ENCODE data around the gene SMPD3.
A peak's percentile ranks its signal among the peaks of the same experiment; 100 is the strongest.
"Not testable (repeated sequence)": the region's sequence is repeated elsewhere in the genome, so short reads cannot be mapped to it uniquely, and the experiment has no call there.

SMPD3 gene

GRCh38 chr16:68448360-68448970 lies at the start of gene SMPD3:
Gene SMPD3, minus strand, starts transcription at chr16:68448508. Its CDS starts 76,327 bp downstream, at chr16:68372181.
- peak; percentile 98 for ATAC-seq (replicated peaks; ENCODE audit: extremely low read depth, poor library complexity, severe bottlenecking)
- peaks cover 32% of the 10 kb centered on the region for H3K27me3 Mint-ChIP-seq
- H3K4me3 Mint-ChIP-seq: peak within 1 kb of the TSS; percentile 68
- peaks cover 28% of the 10 kb centered on the region for H3K4me1 Mint-ChIP-seq
- H3K36me3 Mint-ChIP-seq (ENCODE audit: insufficient read depth): peaks cover 2% of the 10 kb centered on the region
- peak; percentile 91 to 97 for DNase-seq (ENCODE audit: low spot score in 2 of 2)
- peak within 1 kb of the TSS; percentile 11 for H3K27ac Mint-ChIP-seq (ENCODE audit: low read depth)
- no peaks in the 10 kb centered on the region for H3K9me3 Mint-ChIP-seq

- DNase-seq (ENCODE audit: low spot score in 2 of 2): no peak
Measured at GRCh38 chr16:68496689-68497088, 48.4 kb upstream of the SMPD3 start.

GRCh38 chr16:68494261-68494660 lies 46.0 kb upstream of the SMPD3 start:
- H3K27ac Mint-ChIP-seq (ENCODE audit: low read depth); H3K36me3 Mint-ChIP-seq (ENCODE audit: insufficient read depth); ATAC-seq (replicated peaks; ENCODE audit: extremely low read depth, poor library complexity, severe bottlenecking); H3K9me3 Mint-ChIP-seq; H3K4me3 Mint-ChIP-seq; DNase-seq (ENCODE audit: low spot score in 2 of 2); H3K27me3 Mint-ChIP-seq; H3K4me1 Mint-ChIP-seq: not testable (repeated sequence)

More at GRCh38 chr16:68496689-68497088, 48.4 kb upstream of the SMPD3 start:
- Mint-ChIP-seq H3K4me3 (no peak overlapping the region), H3K36me3 (ENCODE audit: insufficient read depth) (peaks cover 1% of the 10 kb centered on the region), H3K27ac (ENCODE audit: low read depth) (no peak overlapping the region), H3K9me3 (no peaks in the 10 kb centered on the region), H3K27me3 (no peaks in the 10 kb centered on the region), H3K4me1 (no peaks in the 10 kb centered on the region)
- no peak for ATAC-seq (replicated peaks; ENCODE audit: extremely low read depth, poor library complexity, severe bottlenecking)

GRCh38 chr16:68493412-68494070 lies 45.2 kb upstream of the SMPD3 start:
- Mint-ChIP-seq H3K36me3 (ENCODE audit: insufficient read depth) (no peaks in the 10 kb centered on the region), H3K9me3 (no peaks in the 10 kb centered on the region), H3K27me3 (no peaks in the 10 kb centered on the region), H3K4me3 (no peak overlapping the region), H3K4me1 (no peaks in the 10 kb centered on the region), H3K27ac (ENCODE audit: low read depth) (no peak overlapping the region)
- DNase-seq (ENCODE audit: low spot score in 2 of 2) (no peak), ATAC-seq (replicated peaks; ENCODE audit: extremely low read depth, poor library complexity, severe bottlenecking) (no peak)

DNA sequence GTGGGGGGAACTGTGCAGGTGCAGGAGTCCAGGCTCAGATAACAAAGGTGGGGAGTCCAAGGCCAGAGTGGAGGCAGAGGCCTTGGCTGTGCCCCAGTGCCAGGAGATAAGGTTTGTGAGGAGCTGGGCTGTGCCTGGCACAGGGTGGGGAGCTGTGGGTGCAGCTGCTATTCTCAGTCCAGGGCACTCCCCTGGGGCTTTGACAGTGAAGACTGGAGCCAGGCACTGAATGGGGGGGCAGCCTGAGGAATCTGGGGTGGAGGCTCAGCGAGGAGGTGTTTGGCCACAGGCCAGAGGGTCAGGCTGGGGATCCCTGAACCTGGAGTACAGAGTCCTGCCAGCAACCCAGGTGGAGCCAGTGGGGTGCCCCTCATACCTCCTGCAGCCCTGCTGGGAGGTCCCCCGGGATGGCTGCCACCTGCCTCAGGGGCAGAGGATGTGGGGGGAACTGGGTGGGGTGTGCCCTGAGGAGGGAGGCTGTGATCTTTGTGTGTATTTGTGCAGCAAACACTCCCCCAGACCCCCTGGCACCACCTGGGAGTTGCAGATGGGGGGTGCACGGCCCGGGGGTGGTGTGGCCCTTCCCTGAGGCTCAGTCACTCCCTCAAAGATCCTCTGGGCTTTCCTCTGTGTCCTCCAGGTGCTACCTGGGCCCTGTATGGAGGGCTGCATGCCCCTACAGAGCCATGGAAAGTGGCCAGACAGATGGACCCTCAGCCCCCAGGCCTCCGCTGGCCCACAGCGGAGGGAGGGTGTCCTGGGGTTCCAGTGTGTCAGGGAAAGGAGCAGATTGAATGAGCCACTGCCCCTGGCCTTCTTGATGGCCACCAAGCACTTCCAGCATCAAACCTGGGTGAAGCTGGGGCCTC lies 44.5 kb upstream of the SMPD3 start:
- DNase-seq (ENCODE audit: low spot score in 2 of 2): no peak
- ATAC-seq (replicated peaks; ENCODE audit: extremely low read depth, poor library complexity, severe bottlenecking): no peak
- H3K36me3 Mint-ChIP-seq (ENCODE audit: insufficient read depth): no peaks in the 10 kb centered on the region
- no peaks in the 10 kb centered on the region for H3K4me1 Mint-ChIP-seq
- no peaks in the 10 kb centered on the region for H3K9me3 Mint-ChIP-seq
- no peaks in the 10 kb centered on the region for H3K27me3 Mint-ChIP-seq
- no peak overlapping the region for H3K4me3 Mint-ChIP-seq
- no peak overlapping the region for H3K27ac Mint-ChIP-seq (ENCODE audit: low read depth)

GRCh38 chr16:68492151-68492542 lies 43.8 kb upstream of the SMPD3 start:
- H3K27ac Mint-ChIP-seq (ENCODE audit: low read depth): no peak overlapping the region
- ATAC-seq (replicated peaks; ENCODE audit: extremely low read depth, poor library complexity, severe bottlenecking): no peak
- H3K9me3 Mint-ChIP-seq: no peaks in the 10 kb centered on the region
- no peak for DNase-seq (ENCODE audit: low spot score in 2 of 2)
- H3K4me3 Mint-ChIP-seq: no peak overlapping the region
- no peaks in the 10 kb centered on the region for H3K4me1 Mint-ChIP-seq
- peaks cover 4% of the 10 kb centered on the region for H3K27me3 Mint-ChIP-seq
- no peaks in the 10 kb centered on the region for H3K36me3 Mint-ChIP-seq (ENCODE audit: insufficient read depth)

DNA sequence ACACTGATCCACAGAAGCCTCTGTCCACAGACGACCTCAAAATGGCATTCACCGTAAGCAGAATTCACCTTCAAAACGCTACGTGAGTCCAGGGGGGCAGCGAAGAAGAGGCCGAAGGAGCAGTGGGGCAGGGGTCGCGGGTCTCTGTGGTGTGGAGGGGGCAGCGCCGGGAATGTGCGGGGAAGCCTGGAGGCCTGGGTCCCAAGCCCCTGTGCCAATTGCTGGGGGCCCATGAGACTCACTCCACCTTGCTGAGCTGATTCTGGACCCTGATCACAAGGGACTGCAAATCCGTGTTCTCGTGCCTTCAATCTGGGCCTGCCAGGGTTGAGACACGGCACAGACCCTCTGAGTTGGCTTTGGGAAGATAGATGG lies 43.3 kb upstream of the SMPD3 start:
- Mint-ChIP-seq H3K4me3 (no peak overlapping the region), H3K27ac (ENCODE audit: low read depth) (no peak overlapping the region), H3K36me3 (ENCODE audit: insufficient read depth) (no peaks in the 10 kb centered on the region), H3K27me3 (peaks cover 10% of the 10 kb centered on the region), H3K4me1 (no peaks in the 10 kb centered on the region), H3K9me3 (no peaks in the 10 kb centered on the region)
- no peak for DNase-seq (ENCODE audit: low spot score in 2 of 2)
- ATAC-seq (replicated peaks; ENCODE audit: extremely low read depth, poor library complexity, severe bottlenecking): no peak

DNA sequence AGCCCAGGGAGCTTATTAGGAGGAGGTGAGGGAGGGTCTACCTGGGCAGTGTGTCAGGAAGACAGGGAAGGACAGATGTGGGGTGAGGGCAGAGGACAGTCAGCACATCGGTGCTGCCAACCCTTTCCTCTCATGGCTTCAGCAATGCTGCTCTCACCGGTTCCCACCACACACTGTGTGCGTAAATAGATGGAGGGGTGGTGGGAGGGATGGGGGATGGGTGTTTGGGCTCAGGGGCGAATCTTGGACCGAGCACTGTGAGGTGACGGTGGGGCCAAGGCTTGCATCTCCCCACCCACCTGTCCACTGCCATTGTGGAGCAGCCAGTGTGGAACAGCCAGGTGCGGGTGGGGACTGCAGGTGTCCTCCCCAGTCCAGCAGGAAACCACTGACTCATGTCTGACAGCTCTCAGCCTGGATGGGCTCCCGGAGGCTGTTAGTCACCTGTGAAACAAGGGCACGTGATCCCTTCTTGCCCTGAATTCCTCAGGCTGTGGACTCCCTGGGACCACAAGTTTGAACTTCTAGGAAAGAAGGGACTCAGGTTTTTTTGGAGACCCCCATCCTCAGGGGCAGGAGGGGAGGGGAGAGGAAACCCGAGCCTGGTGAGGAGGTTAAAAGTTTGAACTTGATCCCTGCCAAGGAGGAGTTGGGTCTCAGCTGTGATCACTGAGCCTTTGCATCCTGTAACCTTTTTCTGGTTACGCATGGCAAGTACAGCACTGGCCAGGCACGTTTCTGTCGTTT lies 42.7 kb upstream of the SMPD3 start:
- Mint-ChIP-seq H3K4me3 (no peak overlapping the region), H3K4me1 (no peaks in the 10 kb centered on the region), H3K27me3 (peaks cover 11% of the 10 kb centered on the region), H3K9me3 (no peaks in the 10 kb centered on the region), H3K36me3 (ENCODE audit: insufficient read depth) (no peaks in the 10 kb centered on the region), H3K27ac (ENCODE audit: low read depth) (no peak overlapping the region)
- ATAC-seq (replicated peaks; ENCODE audit: extremely low read depth, poor library complexity, severe bottlenecking): no peak
- DNase-seq (ENCODE audit: low spot score in 2 of 2): no peak

DNA sequence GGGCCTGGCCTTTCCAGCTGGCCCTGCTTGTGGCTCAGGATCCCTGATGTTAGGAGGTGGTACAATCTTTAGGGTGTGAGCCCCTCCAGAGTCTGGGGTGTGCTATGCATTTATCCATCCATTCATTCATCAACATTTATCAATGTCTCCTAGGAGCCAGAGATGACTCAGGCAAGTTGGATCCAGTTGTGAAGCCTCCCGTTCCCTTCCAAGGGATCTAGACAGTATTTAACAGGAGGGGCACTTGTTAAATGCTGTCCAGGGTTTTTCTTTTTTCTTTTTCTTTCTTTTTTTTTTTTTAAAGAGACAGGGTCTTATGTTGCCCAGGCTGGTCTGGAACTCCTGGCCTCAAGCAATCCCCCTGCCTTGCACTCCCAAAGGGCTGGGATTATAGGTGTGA lies 42.0 kb upstream of the SMPD3 start:
- Mint-ChIP-seq H3K4me3 (no peak overlapping the region), H3K27me3 (peaks cover 11% of the 10 kb centered on the region), H3K9me3 (no peaks in the 10 kb centered on the region), H3K27ac (ENCODE audit: low read depth) (no peak overlapping the region), H3K36me3 (ENCODE audit: insufficient read depth) (no peaks in the 10 kb centered on the region), H3K4me1 (no peaks in the 10 kb centered on the region)
- ATAC-seq (replicated peaks; ENCODE audit: extremely low read depth, poor library complexity, severe bottlenecking): no peak
- no peak for DNase-seq (ENCODE audit: low spot score in 2 of 2)

GRCh38 chr16:68488554-68488953 lies 40.2 kb upstream of the SMPD3 start:
- no peak for ATAC-seq (replicated peaks; ENCODE audit: extremely low read depth, poor library complexity, severe bottlenecking)
- H3K27me3 Mint-ChIP-seq: peaks cover 11% of the 10 kb centered on the region
- no peak overlapping the region for H3K4me3 Mint-ChIP-seq
- H3K4me1 Mint-ChIP-seq: no peaks in the 10 kb centered on the region
- H3K27ac Mint-ChIP-seq (ENCODE audit: low read depth): no peak overlapping the region
- no peak for DNase-seq (ENCODE audit: low spot score in 2 of 2)
- H3K36me3 Mint-ChIP-seq (ENCODE audit: insufficient read depth): no peaks in the 10 kb centered on the region
- H3K9me3 Mint-ChIP-seq: no peaks in the 10 kb centered on the region

- Mint-ChIP-seq H3K27me3 (peaks cover 11% of the 10 kb centered on the region), H3K4me1 (no peaks in the 10 kb centered on the region), H3K9me3 (no peaks in the 10 kb centered on the region)
Measured at GRCh38 chr16:68487669-68488068, 39.4 kb upstream of the SMPD3 start.

DNA sequence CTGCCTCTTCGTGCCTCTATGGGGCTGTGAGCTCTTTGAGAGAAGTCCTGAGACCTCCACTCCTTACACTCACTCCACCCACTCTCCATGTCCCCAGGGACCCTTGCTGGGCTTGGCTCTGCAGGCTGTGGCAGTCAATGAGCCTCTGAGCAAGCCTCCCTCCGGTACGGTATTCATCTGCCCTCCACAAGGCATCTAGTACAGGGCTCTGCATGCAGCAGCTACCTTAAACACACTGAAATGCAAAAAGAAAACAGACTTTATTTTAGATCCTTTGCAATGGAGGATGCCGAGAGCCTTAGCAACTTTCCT lies 38.9 kb upstream of the SMPD3 start:
- H3K4me3 Mint-ChIP-seq: no peak overlapping the region
- DNase-seq (ENCODE audit: low spot score in 2 of 2) (no peak), ATAC-seq (replicated peaks; ENCODE audit: extremely low read depth, poor library complexity, severe bottlenecking) (no peak)
- H3K4me1 Mint-ChIP-seq: no peaks in the 10 kb centered on the region
- peaks cover 11% of the 10 kb centered on the region for H3K27me3 Mint-ChIP-seq
- H3K9me3 Mint-ChIP-seq: no peaks in the 10 kb centered on the region
- no peak overlapping the region for H3K27ac Mint-ChIP-seq (ENCODE audit: low read depth)
- no peaks in the 10 kb centered on the region for H3K36me3 Mint-ChIP-seq (ENCODE audit: insufficient read depth)

More at GRCh38 chr16:68487669-68488068, 39.4 kb upstream of the SMPD3 start:
- Mint-ChIP-seq H3K36me3 (ENCODE audit: insufficient read depth) (no peaks in the 10 kb centered on the region), H3K27ac (ENCODE audit: low read depth) (no peak overlapping the region), H3K4me3 (no peak overlapping the region)
- no peak for ATAC-seq (replicated peaks; ENCODE audit: extremely low read depth, poor library complexity, severe bottlenecking)
- no peak for DNase-seq (ENCODE audit: low spot score in 2 of 2)
